ENCODE measurements around the gene ACE.

DNA sequence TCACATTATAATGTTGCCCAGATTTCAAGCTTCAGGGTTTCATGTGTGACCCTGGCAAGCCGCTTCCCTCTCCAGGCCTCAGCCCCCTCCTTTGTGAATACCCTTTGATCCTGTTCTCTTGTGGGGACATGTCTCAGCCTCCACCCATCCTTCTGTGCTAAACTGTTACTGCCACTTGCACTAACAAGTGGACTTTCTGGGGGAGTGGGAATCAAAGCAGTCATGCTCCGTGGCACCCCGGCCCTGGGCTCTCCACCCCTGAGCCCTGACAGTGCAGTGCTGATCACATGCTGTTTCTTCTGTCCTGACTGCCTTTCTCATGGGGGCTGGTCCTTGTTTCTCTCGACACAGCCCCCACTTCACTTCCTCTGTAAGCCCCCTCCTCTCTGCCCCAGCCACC is 63.7 kb downstream of the ACE start:
- TF ChIP-seq EZH2 (IDR thresholded peaks at IDR 0.05; ENCODE audit: low read length, unreplicated experiment): no peak
- TF ChIP-seq, protein P1, sequence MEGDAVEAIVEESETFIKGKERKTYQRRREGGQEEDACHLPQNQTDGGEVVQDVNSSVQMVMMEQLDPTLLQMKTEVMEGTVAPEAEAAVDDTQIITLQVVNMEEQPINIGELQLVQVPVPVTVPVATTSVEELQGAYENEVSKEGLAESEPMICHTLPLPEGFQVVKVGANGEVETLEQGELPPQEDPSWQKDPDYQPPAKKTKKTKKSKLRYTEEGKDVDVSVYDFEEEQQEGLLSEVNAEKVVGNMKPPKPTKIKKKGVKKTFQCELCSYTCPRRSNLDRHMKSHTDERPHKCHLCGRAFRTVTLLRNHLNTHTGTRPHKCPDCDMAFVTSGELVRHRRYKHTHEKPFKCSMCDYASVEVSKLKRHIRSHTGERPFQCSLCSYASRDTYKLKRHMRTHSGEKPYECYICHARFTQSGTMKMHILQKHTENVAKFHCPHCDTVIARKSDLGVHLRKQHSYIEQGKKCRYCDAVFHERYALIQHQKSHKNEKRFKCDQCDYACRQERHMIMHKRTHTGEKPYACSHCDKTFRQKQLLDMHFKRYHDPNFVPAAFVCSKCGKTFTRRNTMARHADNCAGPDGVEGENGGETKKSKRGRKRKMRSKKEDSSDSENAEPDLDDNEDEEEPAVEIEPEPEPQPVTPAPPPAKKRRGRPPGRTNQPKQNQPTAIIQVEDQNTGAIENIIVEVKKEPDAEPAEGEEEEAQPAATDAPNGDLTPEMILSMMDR (conservative IDR thresholded peaks at IDR 0.05; ENCODE audit: low read depth, low read length): no peak

Measured in PC-3 (cell line).